ENCODE measurements around the gene CCNG1.

- TF ChIP-seq CTCF (IDR thresholded peaks at IDR 0.05) (no peak), REST (IDR thresholded peaks at IDR 0.05; ENCODE audit: insufficient read depth in 1 of 2, low read depth in 2 of 2, low read length in 1 of 2) (no peak), TCF7L2 (IDR thresholded peaks at IDR 0.05; ENCODE audit: low read depth, low read length) (no peak), POLR2AphosphoS5 (IDR thresholded peaks at IDR 0.05; ENCODE audit: low read depth, low read length) (no peak)
Observed at GRCh38 chr5:163445345-163445744, 8.0 kb downstream of the CCNG1 start.

All from Panc1 (cell line).